ENCODE results near the gene RAP2A. TPM values are rescaled to one million over a fixed set of nuclear protein-coding genes. Genes with fewer than 3 reads are reported as not detected.

Gene RAP2A
- total and polyA plus RNA-seq, 9 of the 15 experiments (the other 6 are each of a cell fraction or from before 2014, with no cell fraction given), result 1.8 to 11.7 (median 5.6) TPM

GRCh38 chr13:97468331-97468730 lies 34.4 kb downstream of the RAP2A start:
- no peaks in the 10 kb centered on the region for H3K9me3 ChIP-seq (replicated peaks; ENCODE audit: control insufficient read depth, insufficient read depth, low read depth, low read length)
- H3K79me2 ChIP-seq (ENCODE audit: control insufficient read depth, insufficient read depth, low read length), result no peaks in the 10 kb centered on the region
- no peak overlapping the region for H3K27ac ChIP-seq (ENCODE audit: extremely low read depth, low read depth, low read length)
- DNase-seq (ENCODE audit: extremely low read depth in 1 of 4, low spot score in 3 of 4) (no peak), FAIRE-seq (no peak), ATAC-seq (no peak)
- H4K20me1 ChIP-seq (replicated peaks; ENCODE audit: control insufficient read depth, insufficient read depth, low read length), result no peaks in the 10 kb centered on the region
- in situ Hi-C loops (cut with MboI), result no loop called here
- H3K9ac ChIP-seq (ENCODE audit: insufficient read depth in 1 of 2, low read depth in 2 of 2, low read length in 2 of 2), result no peak overlapping the region
- no peak overlapping the region for H3K4me2 ChIP-seq (ENCODE audit: insufficient read depth, low read length)
- no peaks in the 10 kb centered on the region for H3K4me1 ChIP-seq (replicated peaks in 1 of 2; ENCODE audit: control insufficient read depth in 2 of 2, insufficient read depth in 2 of 2, low read length in 2 of 2)
- H3K4me3 ChIP-seq, result no peak overlapping the region
- no peaks in the 10 kb centered on the region for H3K9me1 ChIP-seq (ENCODE audit: control insufficient read depth, insufficient read depth, low read length)
- no peaks in the 10 kb centered on the region for H3K36me3 ChIP-seq (ENCODE audit: control insufficient read depth, insufficient read depth, low read length)
- CTCF ChIA-PET (ENCODE audit: low intra/inter-chr PET ratio), result no interaction called here
- BruUV-seq (replicated peaks), result no TSS peak
- WGBS (ENCODE audit: insufficient coverage, low coverage, missing lambda C conversion rate), result 79% methylated on average over 3 of the region's 3 CpGs
- POLR2A ChIA-PET, result no interaction called here
- no peak overlapping the region for H2AFZ ChIP-seq (ENCODE audit: low read depth, low read length)
- 0 out of 5 replicates have a peak, but pooled peaks cover 0 to 4% of the 10 kb centered on the region in 2 experiments for H3K27me3 ChIP-seq (ENCODE audit: control insufficient read depth in 2 of 2, insufficient read depth in 2 of 2, low read length in 2 of 2)
- intact Hi-C loops (cut with micrococcal nuclease), result no loop called here
- TF ChIP-seq ZNF408 (CRISPR knock-in tag; IDR thresholded peaks at IDR 0.05; ENCODE audit: low read depth) (no peak), CREM (IDR thresholded peaks at IDR 0.05; ENCODE audit: low read depth) (no peak), CXXC5 (CRISPR knock-in tag; IDR thresholded peaks at IDR 0.05) (no peak), COPS2 (conservative IDR thresholded peaks at IDR 0.05) (no peak), HSF4 (CRISPR knock-in tag; IDR thresholded peaks at IDR 0.05; ENCODE audit: borderline replicate concordance) (no peak), ZNF444 (CRISPR knock-in tag; IDR thresholded peaks at IDR 0.05) (no peak), ZNF143 (CRISPR knock-in tag; IDR thresholded peaks at IDR 0.05) (no peak), SREBF2 (CRISPR knock-in tag; IDR thresholded peaks at IDR 0.05) (no peak), KDM1A (IDR thresholded peaks at IDR 0.05) (no peak), ZNF253 (CRISPR knock-in tag; conservative IDR thresholded peaks at IDR 0.05) (no peak), HBP1 (CRISPR knock-in tag; IDR thresholded peaks at IDR 0.05) (no peak), TBL1XR1 (IDR thresholded peaks at IDR 0.05; ENCODE audit: low read length in 2 of 2) (no peak), GTF2E2 (tag; IDR thresholded peaks at IDR 0.05) (no peak), KAT2B (IDR thresholded peaks at IDR 0.05; ENCODE audit: low read depth, low read length) (no peak), MBD1 (CRISPR knock-in tag; IDR thresholded peaks at IDR 0.05) (no peak), SIN3A (IDR thresholded peaks at IDR 0.05; ENCODE audit: borderline replicate concordance in 2 of 2, control insufficient read depth in 1 of 2, low read depth in 2 of 2, low read length in 2 of 2) (no peak), CHAMP1 (IDR thresholded peaks at IDR 0.05) (no peak)
